DMS53 treated with DMSO at 0.1 percent for 48 hours (cell line): ENCODE results near the gene ADRB1.

Source experiments
- DNase-seq: peaks from one replicate; lab custom pipeline; 2025; ENCODE audit not compliant: unreplicated experiment; lab: John Stamatoyannopoulos, UW

ADRB1 gene

DNA sequence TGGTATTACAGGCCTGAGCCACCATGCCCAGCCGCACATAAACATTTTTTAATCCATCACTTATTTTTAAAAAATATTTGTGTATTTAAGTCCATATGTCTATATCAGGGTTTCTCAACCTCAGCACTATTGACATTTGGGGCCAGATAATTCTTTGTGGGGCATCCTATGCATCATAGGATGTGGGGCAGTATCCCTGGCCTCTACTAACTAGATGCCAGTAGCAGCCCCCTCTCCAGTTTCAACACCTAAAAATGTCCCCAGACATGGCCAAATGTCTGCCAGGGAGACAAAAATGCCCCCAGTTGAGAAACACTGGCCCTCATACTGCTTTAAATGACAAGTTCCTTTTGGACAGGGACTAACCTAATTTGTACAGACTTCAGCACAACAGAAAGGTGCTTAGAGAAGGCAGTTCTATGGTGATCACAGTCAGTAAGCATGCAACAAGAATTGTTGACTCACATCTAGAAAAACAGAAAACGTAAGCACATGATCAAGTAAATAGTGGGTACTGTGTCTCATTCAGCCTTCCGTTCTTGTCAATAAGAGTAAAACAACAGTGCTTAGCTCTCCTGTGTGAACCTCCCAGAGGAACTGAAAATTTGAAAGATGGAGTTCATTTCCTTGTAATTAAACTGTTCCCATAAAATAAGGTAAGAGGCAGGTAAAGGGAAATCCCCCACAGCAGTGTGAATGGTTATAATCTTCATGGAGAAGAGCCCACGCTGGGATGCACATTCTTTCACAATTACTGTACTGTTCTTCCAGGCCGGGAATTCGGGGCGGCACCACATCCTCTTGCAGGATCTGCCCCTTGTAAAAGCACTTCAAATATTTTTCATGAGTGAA is 17.3 kb upstream of the ADRB1 start:
- peak; percentile 53 for DNase-seq

DNA sequence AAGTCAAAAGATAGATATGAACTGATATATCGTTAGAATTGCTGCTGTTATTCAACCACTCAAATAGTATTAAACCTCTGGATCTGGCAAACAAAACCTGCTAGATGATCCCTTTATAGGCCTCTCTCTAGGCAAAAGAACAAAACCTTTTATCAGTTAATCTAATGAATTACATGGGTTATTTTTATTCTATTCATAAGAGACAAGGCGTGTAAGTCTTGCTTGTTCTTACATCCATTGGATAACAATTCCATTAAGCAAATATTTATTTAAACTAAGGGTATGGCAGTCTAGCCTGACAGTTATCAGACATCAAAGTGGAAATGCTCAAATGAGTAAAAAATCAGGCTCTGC is 16.6 kb upstream of the ADRB1 start:
- peak; percentile 42 for DNase-seq

DNA sequence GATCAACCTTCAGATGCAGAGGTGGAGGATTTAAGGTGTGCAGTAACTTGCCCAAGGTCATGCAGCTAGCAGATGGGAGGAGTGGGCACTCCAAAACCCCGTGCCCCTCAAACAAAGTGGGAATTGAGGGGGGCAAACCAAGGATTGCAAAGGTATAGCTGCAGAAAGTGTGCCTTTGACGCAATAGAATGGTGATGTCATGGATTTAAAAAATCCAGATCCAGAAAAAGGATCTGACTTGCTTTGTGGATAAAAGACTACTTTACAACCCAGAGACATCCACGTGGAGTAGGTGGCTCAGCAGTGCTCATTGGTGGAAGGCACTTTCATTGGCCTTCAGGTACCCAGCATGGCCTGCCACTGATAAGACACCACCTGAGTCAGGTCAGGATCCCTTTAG is 15.7 kb upstream of the ADRB1 start:
- no peak for DNase-seq

DNA sequence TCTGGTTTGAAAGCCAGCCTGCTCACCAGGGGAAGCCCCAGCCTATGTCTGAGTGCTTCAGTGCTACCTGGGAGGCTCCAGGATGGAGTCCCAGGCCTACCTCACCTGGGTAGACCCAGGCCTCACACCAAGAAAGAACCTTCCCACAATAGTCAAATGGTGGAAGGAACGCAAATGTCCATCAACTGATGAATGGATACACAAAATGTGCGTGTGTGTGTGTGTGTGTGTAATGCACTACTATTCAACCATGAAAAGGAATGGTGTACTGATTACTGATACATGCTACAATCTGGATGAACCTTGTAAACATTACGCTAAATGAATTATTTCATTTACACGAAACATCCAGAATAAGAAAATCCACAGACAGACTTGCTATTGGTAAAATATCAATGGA is 15.2 kb upstream of the ADRB1 start:
- no peak for DNase-seq

DNA sequence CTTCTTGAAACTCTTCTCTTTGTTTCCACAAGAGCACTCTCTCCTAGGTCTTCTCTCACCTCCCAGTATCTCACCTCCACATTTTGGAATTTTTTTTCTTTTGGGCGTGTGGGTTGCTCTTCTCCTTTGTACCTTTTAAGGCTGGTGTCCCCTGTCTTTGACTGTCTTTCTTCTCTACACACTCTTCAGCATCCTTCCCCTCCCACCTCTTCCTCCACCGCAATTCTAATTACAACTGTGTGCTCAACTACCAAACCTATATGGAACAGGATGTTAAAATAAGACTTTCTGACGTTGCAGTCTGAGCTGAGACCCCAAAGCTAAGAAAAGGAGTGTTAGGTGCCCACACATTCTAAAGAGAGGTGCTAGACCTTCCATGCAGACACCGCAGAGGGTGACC is 14.0 kb upstream of the ADRB1 start:
- DNase-seq = no peak

DNA sequence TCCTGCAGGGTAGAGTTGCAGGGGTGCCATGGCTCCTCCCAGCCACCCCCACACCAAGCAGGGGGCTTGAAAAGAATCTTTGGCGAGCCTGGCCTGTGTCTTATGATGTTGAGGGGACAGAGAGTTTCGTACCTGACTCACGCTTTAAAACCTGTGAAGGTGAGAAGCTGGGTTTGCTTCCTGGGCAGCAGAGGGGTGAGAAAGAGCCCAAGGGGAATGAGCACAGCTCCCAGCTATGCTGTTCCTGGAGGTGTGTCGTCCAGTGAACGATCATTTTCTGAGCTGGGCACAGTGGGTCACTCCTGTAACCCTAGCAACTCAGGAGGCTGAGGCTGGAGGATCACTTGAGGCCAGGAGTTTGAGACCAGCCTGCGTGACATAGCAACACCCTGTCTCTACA is 13.5 kb upstream of the ADRB1 start:
- no peak for DNase-seq

DNA sequence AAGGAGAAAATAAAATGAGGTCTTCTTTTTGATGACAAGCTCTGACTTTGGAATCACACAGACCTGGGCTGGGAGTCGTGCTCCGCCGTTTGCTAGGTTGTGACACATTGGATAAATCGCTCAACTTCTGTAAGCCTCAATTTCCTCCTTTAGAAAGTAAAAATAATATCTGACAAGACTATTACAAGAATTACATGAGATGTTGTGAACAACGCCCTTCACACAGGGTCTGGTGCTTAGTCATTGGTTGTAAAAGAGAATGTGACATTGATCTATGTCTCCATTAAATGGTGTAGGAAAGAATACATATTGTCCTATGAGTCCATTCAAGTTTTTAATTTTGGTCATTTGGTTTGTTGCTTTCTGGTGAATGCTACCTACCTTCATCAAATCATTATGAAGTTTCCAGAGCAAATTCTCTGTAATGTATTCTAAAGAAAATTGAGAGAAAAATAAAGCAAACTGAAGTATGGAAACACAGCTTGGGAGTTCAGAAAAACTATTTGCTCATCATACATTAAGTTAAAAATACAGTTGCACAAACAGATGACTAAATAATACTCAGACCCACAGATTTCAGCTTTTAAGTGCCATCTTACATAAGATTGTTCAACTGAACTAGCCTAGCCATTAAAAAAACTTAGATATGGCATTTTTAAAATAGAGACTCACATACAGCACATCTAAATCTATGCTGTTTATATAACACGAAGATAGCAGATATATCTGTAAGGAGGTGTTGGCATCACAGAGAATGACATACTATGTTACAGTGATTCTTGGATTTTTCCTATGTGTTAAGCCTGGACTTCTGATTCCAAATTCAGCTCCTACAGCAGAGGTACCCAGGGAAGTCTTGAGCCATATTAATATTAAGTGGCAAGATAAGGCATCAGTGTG is 12.3 kb upstream of the ADRB1 start:
- DNase-seq = no peak

DNA sequence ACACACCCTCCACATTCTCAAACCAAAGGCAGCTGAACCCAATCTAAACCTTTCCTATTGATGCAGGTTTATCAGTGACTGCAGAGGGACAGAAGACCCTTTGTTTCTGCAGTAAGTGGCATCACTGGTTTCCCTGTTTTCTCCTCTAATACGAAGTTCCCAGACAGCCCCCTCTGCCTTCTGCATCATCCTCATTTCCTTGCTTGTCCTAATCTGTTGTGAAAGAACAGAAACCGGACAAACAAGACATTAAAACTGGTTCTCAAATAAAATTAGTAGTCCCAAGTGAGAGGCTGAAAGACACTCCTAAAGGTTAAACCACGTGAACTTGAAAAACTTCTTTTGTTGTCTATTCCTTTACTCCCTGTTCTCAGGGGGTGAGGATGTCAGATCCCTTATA is 10.1 kb upstream of the ADRB1 start:
- DNase-seq = no peak

DNA sequence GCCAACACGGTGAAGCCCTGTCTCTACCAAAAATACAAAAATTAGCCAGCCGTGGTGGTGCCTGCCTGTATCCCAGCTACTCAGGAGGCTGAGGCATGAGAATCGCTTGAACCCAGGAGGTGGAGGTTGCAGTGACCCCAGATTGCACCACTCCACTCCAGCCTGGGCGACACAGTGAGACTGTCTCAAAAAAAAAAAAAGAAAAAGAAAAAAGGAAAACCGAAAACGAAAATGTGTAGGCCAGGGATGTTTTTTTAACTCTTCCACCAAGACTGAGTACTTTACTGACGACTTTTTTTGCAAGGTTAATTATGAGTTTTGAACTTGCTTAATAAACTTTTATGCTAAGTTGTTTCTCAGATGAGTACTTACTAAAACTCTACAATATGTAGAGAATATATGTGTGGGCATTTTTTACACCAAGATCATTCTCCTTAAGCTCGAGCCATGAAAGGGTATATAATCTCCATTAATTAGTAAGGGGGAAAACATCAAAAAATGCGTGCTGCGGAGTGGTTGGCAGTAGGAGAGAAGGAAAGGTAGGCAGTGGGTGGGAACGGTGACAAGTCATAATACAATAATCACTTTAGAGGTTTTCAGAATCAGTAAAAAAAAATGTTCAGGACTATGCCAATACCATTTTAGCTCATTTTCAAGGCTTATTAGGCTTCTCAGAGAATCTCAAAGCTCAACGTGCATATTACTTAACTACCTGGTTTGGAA is 8.6 kb upstream of the ADRB1 start:
- no peak for DNase-seq

DNA sequence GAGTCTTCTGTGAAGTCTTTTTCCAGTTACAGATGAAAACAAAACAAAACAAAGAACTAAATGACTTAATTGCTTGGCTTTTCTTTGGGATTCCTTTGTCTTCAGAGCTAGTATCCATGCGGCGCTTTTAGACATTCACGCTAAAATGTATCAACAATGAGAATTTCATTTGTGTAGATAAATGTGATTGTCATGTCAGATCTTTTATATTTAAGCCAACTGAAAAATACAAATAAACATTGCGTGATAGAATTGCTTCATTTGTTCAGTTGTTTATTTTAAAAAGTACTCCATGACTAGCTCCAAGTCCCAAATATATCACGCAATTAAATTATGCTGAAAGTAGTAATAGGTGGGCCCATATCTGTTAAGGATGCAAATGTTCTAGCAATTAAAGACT is 7.9 kb upstream of the ADRB1 start:
- no peak for DNase-seq

DNA sequence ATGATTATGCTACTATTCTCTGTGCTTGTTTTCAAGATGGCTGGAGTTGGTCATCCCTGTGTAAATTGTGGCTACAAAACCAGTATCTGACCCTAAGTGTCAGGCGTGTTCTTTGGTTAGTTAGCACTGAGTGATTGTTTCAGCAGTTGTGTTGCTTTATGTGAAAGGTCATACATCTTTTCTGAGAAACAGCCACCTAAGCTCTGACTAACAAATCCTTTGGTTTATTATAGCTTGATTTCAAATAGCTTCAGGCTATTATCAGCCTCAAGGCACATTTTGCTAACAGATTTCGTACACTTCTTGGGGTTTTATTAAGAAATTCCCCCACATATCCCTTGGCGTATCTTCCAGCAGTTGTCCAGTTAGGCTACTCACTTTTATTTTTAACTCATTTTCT is 4.8 kb upstream of the ADRB1 start:
- DNase-seq = no peak

DNA sequence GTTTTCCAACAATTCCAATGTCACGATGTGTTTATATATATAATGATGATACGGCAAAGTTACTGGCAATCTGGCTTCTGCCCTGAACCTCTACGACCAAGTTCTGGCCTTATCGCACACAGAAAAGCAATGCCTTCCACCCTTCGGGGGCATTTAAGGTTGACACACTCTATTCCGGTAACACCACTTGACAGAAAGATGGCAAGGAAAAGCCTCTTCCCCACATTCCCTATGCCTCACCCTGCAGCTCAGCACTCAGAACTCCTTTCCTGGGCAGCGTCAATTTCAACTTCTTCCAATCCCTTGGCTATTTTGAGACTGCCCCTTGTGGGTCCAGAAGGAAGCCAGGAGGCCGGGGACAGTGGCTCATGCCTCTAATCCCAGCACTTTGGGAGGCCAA is 2.5 kb upstream of the ADRB1 start:
- DNase-seq = no peak

DNA sequence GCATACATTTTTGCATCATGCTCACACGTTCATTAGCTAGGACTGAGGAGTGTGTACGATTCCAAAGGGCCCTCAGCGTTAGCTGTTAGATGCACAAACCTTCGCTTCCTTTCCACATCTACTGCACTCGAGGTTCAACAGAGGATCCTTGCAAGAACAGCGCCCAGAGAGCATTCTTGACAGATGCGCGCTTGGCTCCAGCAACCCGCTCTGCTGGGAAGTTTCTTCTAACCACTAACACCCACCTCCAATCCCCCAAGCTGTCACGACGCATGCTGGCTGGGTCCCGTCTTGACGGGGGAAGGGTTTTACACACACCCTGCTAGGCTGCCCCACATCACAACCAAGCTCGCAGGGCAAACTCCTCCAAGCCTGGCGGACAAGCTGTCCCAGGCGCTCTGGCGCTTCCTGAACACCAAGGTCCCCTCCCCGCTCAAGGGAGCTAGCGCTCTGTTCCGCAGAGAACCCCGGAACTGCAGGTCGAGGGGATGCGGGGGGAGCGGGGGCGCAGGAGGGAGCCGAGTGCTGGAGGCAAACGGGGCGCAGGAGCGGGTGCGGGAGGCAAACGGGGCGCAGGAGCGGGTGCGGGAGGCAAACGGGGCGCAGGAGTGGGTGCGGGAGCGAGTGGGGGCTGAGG is 653 bp upstream of the ADRB1 start:
- peak; percentile 42 for DNase-seq

DNA sequence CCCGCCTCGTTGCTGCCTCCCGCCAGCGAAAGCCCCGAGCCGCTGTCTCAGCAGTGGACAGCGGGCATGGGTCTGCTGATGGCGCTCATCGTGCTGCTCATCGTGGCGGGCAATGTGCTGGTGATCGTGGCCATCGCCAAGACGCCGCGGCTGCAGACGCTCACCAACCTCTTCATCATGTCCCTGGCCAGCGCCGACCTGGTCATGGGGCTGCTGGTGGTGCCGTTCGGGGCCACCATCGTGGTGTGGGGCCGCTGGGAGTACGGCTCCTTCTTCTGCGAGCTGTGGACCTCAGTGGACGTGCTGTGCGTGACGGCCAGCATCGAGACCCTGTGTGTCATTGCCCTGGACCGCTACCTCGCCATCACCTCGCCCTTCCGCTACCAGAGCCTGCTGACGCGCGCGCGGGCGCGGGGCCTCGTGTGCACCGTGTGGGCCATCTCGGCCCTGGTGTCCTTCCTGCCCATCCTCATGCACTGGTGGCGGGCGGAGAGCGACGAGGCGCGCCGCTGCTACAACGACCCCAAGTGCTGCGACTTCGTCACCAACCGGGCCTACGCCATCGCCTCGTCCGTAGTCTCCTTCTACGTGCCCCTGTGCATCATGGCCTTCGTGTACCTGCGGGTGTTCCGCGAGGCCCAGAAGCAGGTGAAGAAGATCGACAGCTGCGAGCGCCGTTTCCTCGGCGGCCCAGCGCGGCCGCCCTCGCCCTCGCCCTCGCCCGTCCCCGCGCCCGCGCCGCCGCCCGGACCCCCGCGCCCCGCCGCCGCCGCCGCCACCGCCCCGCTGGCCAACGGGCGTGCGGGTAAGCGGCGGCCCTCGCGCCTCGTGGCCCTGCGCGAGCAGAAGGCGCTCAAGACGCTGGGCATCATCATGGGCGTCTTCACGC is 825 bp downstream of the ADRB1 start:
- DNase-seq = no peak

DNA sequence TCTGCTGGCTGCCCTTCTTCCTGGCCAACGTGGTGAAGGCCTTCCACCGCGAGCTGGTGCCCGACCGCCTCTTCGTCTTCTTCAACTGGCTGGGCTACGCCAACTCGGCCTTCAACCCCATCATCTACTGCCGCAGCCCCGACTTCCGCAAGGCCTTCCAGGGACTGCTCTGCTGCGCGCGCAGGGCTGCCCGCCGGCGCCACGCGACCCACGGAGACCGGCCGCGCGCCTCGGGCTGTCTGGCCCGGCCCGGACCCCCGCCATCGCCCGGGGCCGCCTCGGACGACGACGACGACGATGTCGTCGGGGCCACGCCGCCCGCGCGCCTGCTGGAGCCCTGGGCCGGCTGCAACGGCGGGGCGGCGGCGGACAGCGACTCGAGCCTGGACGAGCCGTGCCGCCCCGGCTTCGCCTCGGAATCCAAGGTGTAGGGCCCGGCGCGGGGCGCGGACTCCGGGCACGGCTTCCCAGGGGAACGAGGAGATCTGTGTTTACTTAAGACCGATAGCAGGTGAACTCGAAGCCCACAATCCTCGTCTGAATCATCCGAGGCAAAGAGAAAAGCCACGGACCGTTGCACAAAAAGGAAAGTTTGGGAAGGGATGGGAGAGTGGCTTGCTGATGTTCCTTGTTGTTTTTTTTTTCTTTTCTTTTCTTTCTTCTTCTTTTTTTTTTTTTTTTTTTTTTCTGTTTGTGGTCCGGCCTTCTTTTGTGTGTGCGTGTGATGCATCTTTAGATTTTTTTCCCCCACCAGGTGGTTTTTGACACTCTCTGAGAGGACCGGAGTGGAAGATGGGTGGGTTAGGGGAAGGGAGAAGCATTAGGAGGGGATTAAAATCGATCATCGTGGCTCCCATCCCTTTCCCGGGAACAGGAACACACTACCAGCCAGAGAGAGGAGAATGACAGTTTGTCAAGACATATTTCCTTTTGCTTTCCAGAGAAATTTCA is 1.7 kb downstream of the ADRB1 start:
- DNase-seq = peak; percentile 29

DNA sequence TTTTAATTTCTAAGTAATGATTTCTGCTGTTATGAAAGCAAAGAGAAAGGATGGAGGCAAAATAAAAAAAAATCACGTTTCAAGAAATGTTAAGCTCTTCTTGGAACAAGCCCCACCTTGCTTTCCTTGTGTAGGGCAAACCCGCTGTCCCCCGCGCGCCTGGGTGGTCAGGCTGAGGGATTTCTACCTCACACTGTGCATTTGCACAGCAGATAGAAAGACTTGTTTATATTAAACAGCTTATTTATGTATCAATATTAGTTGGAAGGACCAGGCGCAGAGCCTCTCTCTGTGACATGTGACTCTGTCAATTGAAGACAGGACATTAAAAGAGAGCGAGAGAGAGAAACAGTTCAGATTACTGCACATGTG is 2.4 kb downstream of the ADRB1 start:
- DNase-seq = no peak

DNA sequence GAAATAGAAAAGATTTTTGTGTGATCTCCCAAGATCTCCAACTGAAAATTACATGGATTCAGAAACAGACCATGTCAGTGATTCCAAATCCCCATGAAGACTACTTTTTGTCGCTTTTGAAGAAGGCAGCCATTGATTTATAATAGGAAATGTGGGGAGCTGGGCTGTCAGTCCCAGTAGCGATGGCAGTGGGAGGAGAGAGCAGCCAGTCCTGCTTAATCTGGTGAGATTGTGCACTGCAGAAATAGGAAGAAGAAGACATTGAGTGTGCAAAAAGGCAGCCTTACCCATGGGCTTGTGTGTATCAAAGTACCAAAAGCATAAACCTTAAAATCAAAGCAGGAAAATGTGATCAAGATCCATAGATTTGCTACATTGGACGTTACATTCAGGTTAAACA is 4.8 kb downstream of the ADRB1 start:
- DNase-seq = no peak

DNA sequence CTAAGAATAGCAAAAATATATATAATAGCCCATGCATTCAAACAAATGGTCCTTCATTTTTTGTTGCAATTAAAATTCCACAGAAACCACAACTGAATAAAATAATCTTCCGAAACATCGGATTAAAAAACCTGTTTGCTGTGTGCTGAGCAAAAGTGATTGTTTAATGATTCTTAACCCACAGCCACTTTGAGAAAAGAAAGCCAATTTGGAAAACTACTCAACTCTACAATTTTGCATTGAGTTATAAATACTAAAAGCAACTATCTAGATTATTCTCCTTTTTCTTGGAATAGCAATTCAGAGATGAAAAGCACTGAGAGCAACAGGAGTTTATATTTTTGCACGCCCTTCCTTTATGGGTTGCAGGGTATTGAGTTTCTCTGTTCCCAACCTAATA is 8.0 kb downstream of the ADRB1 start:
- DNase-seq = no peak

DNA sequence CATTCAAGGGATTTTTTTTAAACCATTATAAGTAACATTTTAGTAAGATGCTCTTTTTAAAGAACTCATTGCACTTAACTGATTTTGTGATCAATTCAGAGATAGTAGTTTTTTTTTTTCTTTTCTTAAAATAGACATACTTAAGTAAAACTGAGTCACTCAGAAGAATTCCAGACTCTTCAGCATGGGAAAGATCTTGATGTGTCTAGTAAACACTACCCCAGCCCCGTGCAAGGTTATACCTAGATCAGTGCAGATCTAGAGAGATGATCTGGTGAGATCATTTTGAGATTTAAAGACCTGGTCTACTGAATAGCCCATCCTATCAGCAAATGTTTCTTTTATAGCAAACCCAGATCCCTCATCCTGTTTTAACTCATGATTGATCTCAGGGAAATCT is 8.6 kb downstream of the ADRB1 start:
- DNase-seq = no peak
